Measurements from ENCODE around the gene RSRC2. TPM values are rescaled to one million over a fixed set of nuclear protein-coding genes. Genes with fewer than 3 reads are reported as not detected.
"Not testable (repeated sequence)": the region's sequence is repeated elsewhere in the genome, so short reads cannot be mapped to it uniquely, and the experiment has no call there.

RSRC2 gene
- polyA plus RNA-seq, 1 donor from 2014 or later = 194 TPM

DNA sequence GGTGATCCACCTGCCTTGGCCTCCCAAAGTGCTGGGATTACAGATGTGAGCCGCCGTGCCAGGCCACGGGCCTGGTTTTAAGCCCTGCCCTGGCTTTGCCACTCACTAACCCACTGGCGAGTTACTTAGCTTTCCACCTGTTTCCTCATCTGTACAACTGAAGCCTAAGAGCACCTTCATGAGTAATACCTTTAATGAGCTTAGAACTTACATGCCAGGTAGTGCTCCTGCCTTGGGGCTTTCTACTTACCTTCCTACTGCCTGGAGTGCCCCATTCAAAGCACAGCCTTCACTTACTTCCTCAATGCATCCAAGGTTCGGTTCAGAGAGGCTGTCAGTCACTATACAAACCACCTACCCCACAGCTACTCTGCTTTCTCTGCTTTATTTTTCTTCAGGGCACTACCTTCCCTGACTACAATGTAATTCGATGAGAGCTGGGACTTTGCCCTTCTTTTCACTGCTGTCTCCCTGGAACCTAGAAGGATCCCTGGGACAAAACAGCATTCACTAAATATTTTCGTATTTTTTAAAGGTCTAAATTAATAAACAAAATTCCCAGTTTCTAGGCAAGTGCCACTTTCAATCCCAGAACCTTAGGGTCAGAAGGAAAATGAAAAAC, 39.8 kb downstream of the RSRC2 start:
- Histone ChIP-seq H2AFZ (ENCODE audit: low read depth, low read length) (no peak overlapping the region), H3K4me3 (ENCODE audit: low read length) (no peak overlapping the region), H3K27me3 (ENCODE audit: insufficient read depth, low read depth, low read length) (no peaks in the 10 kb centered on the region), H3K9me2 (ENCODE audit: insufficient read depth, low read length) (no peaks in the 10 kb centered on the region), H3K4me2 (ENCODE audit: low read length) (no peak overlapping the region), H3F3A (ENCODE audit: insufficient read depth, low read length, poor library complexity, severe bottlenecking) (no peaks in the 10 kb centered on the region), H3K27ac (ENCODE audit: low read length) (no peak overlapping the region), H3K36me3 (ENCODE audit: insufficient read depth, low read length) (peaks cover 4% of the 10 kb centered on the region), H3K9ac (ENCODE audit: low read length) (no peak overlapping the region), H3K9me3 (ENCODE audit: low read length) (no peaks in the 10 kb centered on the region), H3K79me2 (replicated peaks; ENCODE audit: insufficient read depth, low read length) (peaks cover 2% of the 10 kb centered on the region), H4K20me1 (ENCODE audit: insufficient read depth) (no peaks in the 10 kb centered on the region)
- TF ChIP-seq SMC3 (conservative IDR thresholded peaks at IDR 0.05; ENCODE audit: poor library complexity) = no peak
- TF ChIP-seq, protein P1, sequence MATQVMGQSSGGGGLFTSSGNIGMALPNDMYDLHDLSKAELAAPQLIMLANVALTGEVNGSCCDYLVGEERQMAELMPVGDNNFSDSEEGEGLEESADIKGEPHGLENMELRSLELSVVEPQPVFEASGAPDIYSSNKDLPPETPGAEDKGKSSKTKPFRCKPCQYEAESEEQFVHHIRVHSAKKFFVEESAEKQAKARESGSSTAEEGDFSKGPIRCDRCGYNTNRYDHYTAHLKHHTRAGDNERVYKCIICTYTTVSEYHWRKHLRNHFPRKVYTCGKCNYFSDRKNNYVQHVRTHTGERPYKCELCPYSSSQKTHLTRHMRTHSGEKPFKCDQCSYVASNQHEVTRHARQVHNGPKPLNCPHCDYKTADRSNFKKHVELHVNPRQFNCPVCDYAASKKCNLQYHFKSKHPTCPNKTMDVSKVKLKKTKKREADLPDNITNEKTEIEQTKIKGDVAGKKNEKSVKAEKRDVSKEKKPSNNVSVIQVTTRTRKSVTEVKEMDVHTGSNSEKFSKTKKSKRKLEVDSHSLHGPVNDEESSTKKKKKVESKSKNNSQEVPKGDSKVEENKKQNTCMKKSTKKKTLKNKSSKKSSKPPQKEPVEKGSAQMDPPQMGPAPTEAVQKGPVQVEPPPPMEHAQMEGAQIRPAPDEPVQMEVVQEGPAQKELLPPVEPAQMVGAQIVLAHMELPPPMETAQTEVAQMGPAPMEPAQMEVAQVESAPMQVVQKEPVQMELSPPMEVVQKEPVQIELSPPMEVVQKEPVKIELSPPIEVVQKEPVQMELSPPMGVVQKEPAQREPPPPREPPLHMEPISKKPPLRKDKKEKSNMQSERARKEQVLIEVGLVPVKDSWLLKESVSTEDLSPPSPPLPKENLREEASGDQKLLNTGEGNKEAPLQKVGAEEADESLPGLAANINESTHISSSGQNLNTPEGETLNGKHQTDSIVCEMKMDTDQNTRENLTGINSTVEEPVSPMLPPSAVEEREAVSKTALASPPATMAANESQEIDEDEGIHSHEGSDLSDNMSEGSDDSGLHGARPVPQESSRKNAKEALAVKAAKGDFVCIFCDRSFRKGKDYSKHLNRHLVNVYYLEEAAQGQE (IDR thresholded peaks at IDR 0.05; ENCODE audit: borderline replicate concordance) = no peak
- TF ChIP-seq, protein P2, sequence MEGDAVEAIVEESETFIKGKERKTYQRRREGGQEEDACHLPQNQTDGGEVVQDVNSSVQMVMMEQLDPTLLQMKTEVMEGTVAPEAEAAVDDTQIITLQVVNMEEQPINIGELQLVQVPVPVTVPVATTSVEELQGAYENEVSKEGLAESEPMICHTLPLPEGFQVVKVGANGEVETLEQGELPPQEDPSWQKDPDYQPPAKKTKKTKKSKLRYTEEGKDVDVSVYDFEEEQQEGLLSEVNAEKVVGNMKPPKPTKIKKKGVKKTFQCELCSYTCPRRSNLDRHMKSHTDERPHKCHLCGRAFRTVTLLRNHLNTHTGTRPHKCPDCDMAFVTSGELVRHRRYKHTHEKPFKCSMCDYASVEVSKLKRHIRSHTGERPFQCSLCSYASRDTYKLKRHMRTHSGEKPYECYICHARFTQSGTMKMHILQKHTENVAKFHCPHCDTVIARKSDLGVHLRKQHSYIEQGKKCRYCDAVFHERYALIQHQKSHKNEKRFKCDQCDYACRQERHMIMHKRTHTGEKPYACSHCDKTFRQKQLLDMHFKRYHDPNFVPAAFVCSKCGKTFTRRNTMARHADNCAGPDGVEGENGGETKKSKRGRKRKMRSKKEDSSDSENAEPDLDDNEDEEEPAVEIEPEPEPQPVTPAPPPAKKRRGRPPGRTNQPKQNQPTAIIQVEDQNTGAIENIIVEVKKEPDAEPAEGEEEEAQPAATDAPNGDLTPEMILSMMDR (IDR thresholded peaks at IDR 0.05; ENCODE audit: poor library complexity, severe bottlenecking) = no peak
- TF ChIP-seq TAF1 (IDR thresholded peaks at IDR 0.05; ENCODE audit: low read depth) = no peak
- no peak for TF ChIP-seq EZH2 (IDR thresholded peaks at IDR 0.05; ENCODE audit: borderline replicate concordance, insufficient read depth, low read length, poor library complexity, severe bottlenecking)
- TF ChIP-seq EP300 (conservative IDR thresholded peaks at IDR 0.05; ENCODE audit: poor library complexity, severe bottlenecking) = no peak
- no peak for TF ChIP-seq POLR2AphosphoS5 (IDR thresholded peaks at IDR 0.05)
- no peak for TF ChIP-seq MXI1 (conservative IDR thresholded peaks at IDR 0.05; ENCODE audit: poor library complexity, severe bottlenecking)
- no peak for TF ChIP-seq RAD21 (conservative IDR thresholded peaks at IDR 0.05)

DNA sequence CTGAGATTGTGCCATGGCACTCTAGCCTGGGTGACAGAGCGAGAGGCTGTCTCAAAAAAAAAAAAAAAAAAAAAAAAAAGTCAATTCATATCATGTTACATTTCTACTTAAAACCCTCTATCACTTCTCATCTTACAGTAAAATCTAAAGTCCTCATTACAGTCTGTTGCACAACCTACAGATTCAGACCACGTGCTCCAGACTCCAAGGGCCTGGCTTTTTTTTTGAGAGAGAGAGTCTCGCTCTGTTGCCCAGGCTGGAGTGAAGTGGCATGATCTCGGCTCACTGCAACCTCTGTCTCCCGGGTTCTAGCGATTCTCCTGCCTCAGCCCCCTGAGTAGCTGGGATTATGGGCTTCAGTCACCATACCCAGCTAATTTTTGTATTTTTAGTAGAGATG, 40.4 kb downstream of the RSRC2 start:
- not testable (repeated sequence) for H3K27me3 ChIP-seq (ENCODE audit: insufficient read depth, low read depth, low read length); H3K9ac ChIP-seq (ENCODE audit: low read length); H3K4me3 ChIP-seq (ENCODE audit: low read length); H3K79me2 ChIP-seq (replicated peaks; ENCODE audit: insufficient read depth, low read length); H4K20me1 ChIP-seq (ENCODE audit: insufficient read depth); H3K4me2 ChIP-seq (ENCODE audit: low read length); H2AFZ ChIP-seq (ENCODE audit: low read depth, low read length); H3F3A ChIP-seq (ENCODE audit: insufficient read depth, low read length, poor library complexity, severe bottlenecking); H3K9me3 ChIP-seq (ENCODE audit: low read length); H3K36me3 ChIP-seq (ENCODE audit: insufficient read depth, low read length); H3K9me2 ChIP-seq (ENCODE audit: insufficient read depth, low read length); H3K27ac ChIP-seq (ENCODE audit: low read length)

DNA sequence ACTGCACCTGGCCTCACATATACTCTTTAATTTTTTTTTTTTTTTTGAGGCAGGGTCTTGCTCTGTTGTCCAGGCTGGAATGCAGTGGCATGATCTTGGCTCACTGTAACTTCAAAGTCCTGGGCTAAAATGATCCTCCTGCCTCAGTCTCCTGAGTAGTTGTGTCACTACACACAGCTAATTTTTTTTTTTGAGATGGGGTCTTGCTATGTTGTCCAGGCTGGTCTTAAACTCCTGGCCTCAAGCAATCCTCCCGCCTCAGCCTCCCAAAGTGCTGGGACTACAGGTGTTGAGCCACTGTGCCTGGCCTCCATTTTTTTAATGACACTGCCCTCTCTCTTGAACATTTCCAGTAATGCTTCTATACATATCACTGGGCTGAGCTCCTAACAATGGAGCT, 42.4 kb downstream of the RSRC2 start:
- not testable (repeated sequence) for H2AFZ ChIP-seq (ENCODE audit: low read depth, low read length); H3K9me2 ChIP-seq (ENCODE audit: insufficient read depth, low read length); H3K27ac ChIP-seq (ENCODE audit: low read length); H3K9ac ChIP-seq (ENCODE audit: low read length); H3K9me3 ChIP-seq (ENCODE audit: low read length); H3K4me2 ChIP-seq (ENCODE audit: low read length); H3K79me2 ChIP-seq (replicated peaks; ENCODE audit: insufficient read depth, low read length); H3K4me3 ChIP-seq (ENCODE audit: low read length); H3F3A ChIP-seq (ENCODE audit: insufficient read depth, low read length, poor library complexity, severe bottlenecking); H4K20me1 ChIP-seq (ENCODE audit: insufficient read depth); H3K36me3 ChIP-seq (ENCODE audit: insufficient read depth, low read length); H3K27me3 ChIP-seq (ENCODE audit: insufficient read depth, low read depth, low read length)
